Ovary (tissue), 3 donors: Measurements from ENCODE around the gene ST8SIA2.

ENCODE experiments used
- POLR2A ChIP-seq: fragments of 450-650 bp; IDR thresholded peaks from one replicate; pipeline ENCODE4 v1.6.1; 2017; ENCODE audit warnings: antibody characterized with exemption, mild to moderate bottlenecking, moderate library complexity
- TF ChIP-seq, protein P1 (sequence below), 3 donors: fragments of 450-650 bp in 2 of 3; fragments of 200-600 bp in 1 of 3; IDR thresholded peaks; one replicate each; pipeline versions ENCODE4 v1.5.1 to v1.8.0; 2016 to 2022; ENCODE audit warnings: antibody characterized with exemption in 3 of 3, mild to moderate bottlenecking in 1 of 3
- donor health status: DM: no; HTN: no; CAD: no.

DNA sequence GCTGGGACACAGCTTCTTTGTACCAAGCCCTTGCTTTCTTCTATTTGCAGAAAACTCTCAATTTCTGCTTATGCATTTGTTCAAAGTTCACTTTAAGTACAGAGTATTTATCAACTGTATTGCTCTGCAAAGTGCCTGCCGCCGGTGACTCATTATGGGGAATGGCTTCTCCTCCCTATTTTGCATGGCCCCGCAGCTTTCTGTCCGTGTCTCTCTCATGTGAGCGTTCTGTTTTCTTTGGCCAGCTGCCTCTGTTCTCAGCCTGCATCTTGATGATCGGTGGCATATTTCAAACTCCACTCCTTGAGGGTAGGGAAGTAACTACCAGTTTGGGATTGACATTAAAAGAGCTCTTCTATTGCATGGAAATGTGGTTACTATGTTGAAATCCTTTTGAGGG, 28.6 kb upstream of the ST8SIA2 start:
- TF ChIP-seq, protein P1, sequence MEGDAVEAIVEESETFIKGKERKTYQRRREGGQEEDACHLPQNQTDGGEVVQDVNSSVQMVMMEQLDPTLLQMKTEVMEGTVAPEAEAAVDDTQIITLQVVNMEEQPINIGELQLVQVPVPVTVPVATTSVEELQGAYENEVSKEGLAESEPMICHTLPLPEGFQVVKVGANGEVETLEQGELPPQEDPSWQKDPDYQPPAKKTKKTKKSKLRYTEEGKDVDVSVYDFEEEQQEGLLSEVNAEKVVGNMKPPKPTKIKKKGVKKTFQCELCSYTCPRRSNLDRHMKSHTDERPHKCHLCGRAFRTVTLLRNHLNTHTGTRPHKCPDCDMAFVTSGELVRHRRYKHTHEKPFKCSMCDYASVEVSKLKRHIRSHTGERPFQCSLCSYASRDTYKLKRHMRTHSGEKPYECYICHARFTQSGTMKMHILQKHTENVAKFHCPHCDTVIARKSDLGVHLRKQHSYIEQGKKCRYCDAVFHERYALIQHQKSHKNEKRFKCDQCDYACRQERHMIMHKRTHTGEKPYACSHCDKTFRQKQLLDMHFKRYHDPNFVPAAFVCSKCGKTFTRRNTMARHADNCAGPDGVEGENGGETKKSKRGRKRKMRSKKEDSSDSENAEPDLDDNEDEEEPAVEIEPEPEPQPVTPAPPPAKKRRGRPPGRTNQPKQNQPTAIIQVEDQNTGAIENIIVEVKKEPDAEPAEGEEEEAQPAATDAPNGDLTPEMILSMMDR (IDR thresholded peaks at IDR 0.05): no peak
- no peak for TF ChIP-seq POLR2A
